ENCODE results near the gene ALG9. TPM values are rescaled to one million over a fixed set of nuclear protein-coding genes. Genes with fewer than 3 reads are reported as not detected.

The ALG9 gene
- total and polyA plus RNA-seq, 2 donors (not counting 3 experiments of a cell fraction or from before 2014, with no cell fraction given), result 29.1 to 29.4 TPM

GRCh38 chr11:111920908-111921307, 49.5 kb upstream of the ALG9 start:
- ChIA-PET POLR2A (no interaction called here), CTCF (interaction anchor here (1.1 kb wide), 1 partner anchor 96 kb away, joined by 3 read pairs; no protein-coding TSS in a partner anchor)
- FAIRE-seq (no peak), DNase-seq (ENCODE audit: low read depth, low spot score) (no peak)
- H3K4me3 ChIP-seq (replicated peaks in 1 of 3; ENCODE audit: insufficient read depth in 1 of 3, low read depth in 1 of 3, low read length in 3 of 3), result no peak overlapping the region
- no TSS peak for BruUV-seq (replicated peaks)
- H3K4me1 ChIP-seq (ENCODE audit: control insufficient read depth, extremely low read depth, insufficient read depth, low read length), result peaks cover 17% of the 10 kb centered on the region
- H3K9me1 ChIP-seq (replicated peaks; ENCODE audit: control insufficient read depth, extremely low read depth, insufficient read depth, low read length), result no peaks in the 10 kb centered on the region
- intact Hi-C loops (cut with micrococcal nuclease), result no loop called here
- no peaks in the 10 kb centered on the region for H3K9me3 ChIP-seq (replicated peaks; ENCODE audit: control insufficient read depth, insufficient read depth, low read length)
- no peak overlapping the region for H3K4me2 ChIP-seq (ENCODE audit: insufficient read depth, low read length)
- H3K9ac ChIP-seq (replicated peaks; ENCODE audit: extremely low read depth, insufficient read depth, low read length), result no peak overlapping the region
- no peak overlapping the region for H2AFZ ChIP-seq (ENCODE audit: low read depth, low read length)
- H3K79me2 ChIP-seq (ENCODE audit: control insufficient read depth, insufficient read depth, low read length), result no peaks in the 10 kb centered on the region
- H3K36me3 ChIP-seq (ENCODE audit: control insufficient read depth in 2 of 2, extremely low read depth in 1 of 2, insufficient read depth in 2 of 2, low read length in 2 of 2), result no peaks in the 10 kb centered on the region
- H4K20me1 ChIP-seq (replicated peaks; ENCODE audit: control insufficient read depth, extremely low read depth, insufficient read depth, low read length), result no peaks in the 10 kb centered on the region
- dilution Hi-C loops (cut with MboI; ENCODE audit: extremely low pct_ligation_motif_present, low sequenced_read_pairs), result no loop called here
- H3K27me3 ChIP-seq (ENCODE audit: control insufficient read depth in 2 of 2, insufficient read depth in 2 of 2, low read length in 2 of 2), result no peaks in the 10 kb centered on the region
- H3K27ac ChIP-seq (ENCODE audit: insufficient read depth, low read depth, low read length), result no peak overlapping the region
- TF ChIP-seq MYC (IDR thresholded peaks at IDR 0.05; ENCODE audit: low read depth, low read length) (no peak), EZH2 (IDR thresholded peaks at IDR 0.05; ENCODE audit: borderline replicate concordance, low read depth, low read length, severe bottlenecking) (no peak), POLR2A (IDR thresholded peaks at IDR 0.05; ENCODE audit: low read depth, low read length) (no peak), CTCF (IDR thresholded peaks at IDR 0.05; ENCODE audit: extremely low read depth in 1 of 2, insufficient read depth in 1 of 2, low read depth in 1 of 2, low read length in 2 of 2) (no peak), GATA2 (IDR thresholded peaks at IDR 0.05; ENCODE audit: insufficient read depth, insufficient read length, low read depth, low read length) (no peak), FOS (IDR thresholded peaks at IDR 0.05; ENCODE audit: borderline replicate concordance, insufficient read depth, low read length) (no peak), JUN (IDR thresholded peaks at IDR 0.05; ENCODE audit: borderline replicate concordance, insufficient read depth, insufficient read length, low read depth) (no peak), POLR2AphosphoS5 (IDR thresholded peaks at IDR 0.05; ENCODE audit: insufficient read depth, low read depth, low read length) (no peak)
- TF ChIP-seq, protein P1, sequence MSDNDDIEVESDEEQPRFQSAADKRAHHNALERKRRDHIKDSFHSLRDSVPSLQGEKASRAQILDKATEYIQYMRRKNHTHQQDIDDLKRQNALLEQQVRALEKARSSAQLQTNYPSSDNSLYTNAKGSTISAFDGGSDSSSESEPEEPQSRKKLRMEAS (IDR thresholded peaks at IDR 0.05; ENCODE audit: insufficient read depth, insufficient read length), result no peak

All from endothelial cell of umbilical vein (primary cell).